Ovary (tissue), 9 donors: ENCODE results near the gene HCRTR1. TPM values are rescaled to one million over a fixed set of nuclear protein-coding genes. Genes with fewer than 3 reads are reported as not detected.

Source experiments
- DNase-seq, 5 donors: peaks; one replicate each; pipeline ENCODE4 v3.0.0-alpha.2; 2019 to 2020
- H3K27ac ChIP-seq, 2 donors: fragments of 200-600 bp; one replicate each; pipeline versions ENCODE4 v1.5.1 to v1.8.0; 2019 to 2022
- H3K27me3 ChIP-seq: fragments of 200-600 bp; one replicate; pipeline ENCODE4 v1.8.0; 2022
- H3K36me3 ChIP-seq: fragments of 200-600 bp; sonication (generic); one replicate; pipeline ENCODE4 v1.5.1; 2019
- H3K4me1 ChIP-seq: one replicate; pipeline ENCODE4 v1.8.1; 2013; ENCODE audit warnings: mild to moderate bottlenecking, moderate library complexity; ENCODE audit not compliant: insufficient read depth
- H3K4me3 ChIP-seq: fragments of 200-600 bp; sonication (generic); one replicate; pipeline ENCODE4 v1.5.1; 2017
- H3K9me3 ChIP-seq, 2 donors: fragments of 200-600 bp in 1 of 2; sonication (generic) in 1 of 2; one replicate each; pipeline versions ENCODE4 v1.5.1 to v1.8.1; 2013 to 2019; ENCODE audit warnings: mild to moderate bottlenecking in 1 of 2, moderate library complexity in 1 of 2
- CTCF ChIP-seq, 3 donors: fragments of 450-650 bp in 2 of 3; fragments of 200-600 bp in 1 of 3; IDR thresholded peaks; one replicate each; pipeline versions ENCODE4 v1.5.1 to v1.8.0; 2016 to 2022; ENCODE audit warnings: antibody characterized with exemption in 3 of 3, mild to moderate bottlenecking in 1 of 3
- EP300 ChIP-seq: sonication (generic); formaldehyde crosslinking; IDR thresholded peaks from one replicate; pipeline ENCODE4 v1.6.1; 2017; ENCODE audit warnings: antibody characterized with exemption
- POLR2A ChIP-seq: fragments of 450-650 bp; IDR thresholded peaks from one replicate; pipeline ENCODE4 v1.6.1; 2017; ENCODE audit warnings: antibody characterized with exemption, mild to moderate bottlenecking, moderate library complexity
- WGBS, 3 donors: extraction: QIAGEN DNeasy Blood & Tissue Kit in 1 of 3; methylation state at CpG; one replicate each; pipeline versions ENCODE4 v1.1.5 to v1.1.7; 2013 to 2017; 5-methylcytosine and 5-hydroxymethylcytosine counted together
- intact Hi-C, 4 donors: fragments of 100-400 bp; cut with DNase I; formaldehyde crosslinking; loops; one replicate each; pipeline versions ENCODE4 v1.11.0 to v1.15.1; 2022 to 2023
- polyA plus RNA-seq, 2 donors: library from polyadenylated mRNA; stranded (reverse); fragments of 200-250 nt in 1 of 2; fragments of 350-450 nt in 1 of 2; fragmentation: Illumina TruSeq in 1 of 2; extraction: RNeasy Lipid Tissue Mini Kit (QIAGEN cat#74804) in 1 of 2; gene quantifications; one replicate each; pipeline ENCODE4 v1.2.3, GENCODE V29; 2013 to 2014
- total RNA-seq, 7 donors: library from RNA; depleted of rRNA in 2 of 7; stranded (reverse); fragments of >200 nt in 2 of 7; fragmentation: NEBNext Ultra II Directional in 3 of 7; extraction: Animal tissue kit (Norgen Biotek cat#: 25700) in 3 of 7; gene quantifications; one replicate each; pipeline versions ENCODE4 v1.1.0 to v1.2.4, GENCODE V29; 2016 to 2023
- donor health status: DM: no; HTN: no; CAD: no; lungs with moderate emphysema.
- donor health status: DM: no; HTN: no; CAD: no.
- donor health status: Bipolar disorder and iron deficiency.
- donor health status: DM: yes; HTN: yes; CAD: no.
- donor health status: DM: no; HTN: no; CAD: no.
- donor health status: DM: yes; HTN: yes; CAD: no.

HCRTR1 gene
- total and polyA plus RNA-seq, 9 donors, result not detected

- intact Hi-C loops, result no loop called here
- no peak for DNase-seq
- no peaks in the 10 kb centered on the region for H3K36me3 ChIP-seq
- H3K4me1 ChIP-seq, result no peaks in the 10 kb centered on the region
- WGBS, 3 donors, result 92 to 93% (median 93%) methylated on average over 20 of the region's 20 CpGs
- H3K9me3 ChIP-seq, result no peaks in the 10 kb centered on the region
- TF ChIP-seq POLR2A, result no peak
- no peak overlapping the region for H3K27ac ChIP-seq
- H3K27me3 ChIP-seq, result no peaks in the 10 kb centered on the region
- no peak overlapping the region for H3K4me3 ChIP-seq
Observed at GRCh38 chr1:31620631-31621497, 3.4 kb downstream of the HCRTR1 start.

DNA sequence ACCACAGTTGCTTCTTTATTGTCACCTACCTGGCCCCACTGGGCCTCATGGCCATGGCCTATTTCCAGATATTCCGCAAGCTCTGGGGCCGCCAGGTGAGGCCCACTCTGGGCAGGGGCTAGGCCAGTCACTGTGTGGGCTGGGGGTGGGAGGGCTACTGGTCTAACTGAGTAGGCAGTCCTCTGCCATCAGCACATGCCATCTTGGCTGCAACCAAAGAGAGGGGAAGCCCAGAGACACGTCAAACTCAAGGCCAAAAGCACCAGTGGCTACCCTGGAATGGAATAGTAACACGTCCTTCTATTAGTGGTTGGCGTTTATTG lies 4.0 kb downstream of the HCRTR1 start:
- peaks cover 3% of the 10 kb centered on the region for H3K4me1 ChIP-seq
- H3K4me3 ChIP-seq, result no peak overlapping the region
- intact Hi-C loops, result no loop called here
- TF ChIP-seq POLR2A (no peak), CTCF (IDR thresholded peaks at IDR 0.05) (no peak), EP300 (no peak)
- H3K27ac ChIP-seq, result no peak overlapping the region
- H3K36me3 ChIP-seq, result no peaks in the 10 kb centered on the region
- no peaks in the 10 kb centered on the region for H3K9me3 ChIP-seq
- H3K27me3 ChIP-seq, result no peaks in the 10 kb centered on the region
- no peak for DNase-seq
- WGBS, 3 donors, result 87 to 93% (median 88%) methylated on average over 5 of the region's 5 CpGs

GRCh38 chr1:31621847-31622730 lies 4.6 kb downstream of the HCRTR1 start:
- no peak overlapping the region for H3K4me3 ChIP-seq
- H3K27ac ChIP-seq, result no peak overlapping the region
- no peaks in the 10 kb centered on the region for H3K9me3 ChIP-seq
- H3K4me1 ChIP-seq, result peaks cover 7% of the 10 kb centered on the region
- WGBS, 3 donors, result 75 to 77% (median 77%) methylated on average over 15 of the region's 15 CpGs
- TF ChIP-seq EP300 (no peak), POLR2A (no peak), CTCF (IDR thresholded peaks at IDR 0.05) (no peak)
- intact Hi-C loops, result no loop called here
- no peaks in the 10 kb centered on the region for H3K36me3 ChIP-seq
- DNase-seq, result no peak
- H3K27me3 ChIP-seq, result no peaks in the 10 kb centered on the region

DNA sequence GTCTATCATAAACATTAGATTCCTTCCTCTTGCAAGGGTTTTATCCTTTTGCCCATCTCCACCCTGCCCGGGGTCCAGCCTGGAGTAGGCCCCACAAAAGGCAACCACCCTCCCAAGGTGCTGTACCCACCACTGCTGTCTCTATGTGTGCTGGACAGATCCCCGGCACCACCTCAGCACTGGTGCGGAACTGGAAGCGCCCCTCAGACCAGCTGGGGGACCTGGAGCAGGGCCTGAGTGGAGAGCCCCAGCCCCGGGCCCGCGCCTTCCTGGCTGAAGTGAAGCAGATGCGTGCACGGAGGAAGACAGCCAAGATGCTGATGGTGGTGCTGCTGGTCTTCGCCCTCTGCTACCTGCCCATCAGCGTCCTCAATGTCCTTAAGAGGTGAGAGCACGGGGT lies 5.9 kb downstream of the HCRTR1 start:
- Histone ChIP-seq H3K27ac (no peak overlapping the region), H3K27me3 (no peaks in the 10 kb centered on the region), H3K4me1 (peaks cover 7% of the 10 kb centered on the region), H3K4me3 (no peak overlapping the region), H3K9me3 (no peaks in the 10 kb centered on the region), H3K36me3 (no peaks in the 10 kb centered on the region)
- 92 to 94% (median 93%) methylated on average over 12 of the region's 12 CpGs for WGBS, 3 donors
- no peak for DNase-seq
- TF ChIP-seq EP300 (no peak), POLR2A (no peak), CTCF (IDR thresholded peaks at IDR 0.05) (no peak)
- intact Hi-C loops, result no loop called here

DNA sequence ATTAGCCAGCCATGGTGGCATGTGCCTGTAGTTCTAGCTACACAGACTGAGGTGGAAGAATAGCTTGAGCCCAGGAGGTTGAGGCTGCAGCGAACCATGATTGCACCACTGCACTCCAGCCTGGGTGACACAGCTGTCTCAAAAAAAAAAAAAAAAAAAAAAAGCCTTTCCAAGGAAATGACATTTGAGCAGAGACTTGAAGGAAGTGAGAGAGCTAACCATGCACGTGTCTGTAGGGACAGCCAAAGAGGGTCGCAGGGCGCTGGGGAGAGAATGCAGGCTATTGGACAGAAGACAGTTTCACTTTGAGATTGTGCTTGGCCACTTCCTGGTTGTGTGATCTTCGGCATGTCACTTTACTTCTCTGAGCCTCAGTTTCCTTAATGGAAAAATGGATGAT lies 6.8 kb downstream of the HCRTR1 start:
- H3K4me1 ChIP-seq, result peaks cover 7% of the 10 kb centered on the region
- no peak overlapping the region for H3K4me3 ChIP-seq
- intact Hi-C loops, result no loop called here
- TF ChIP-seq POLR2A (no peak), EP300 (no peak), CTCF (IDR thresholded peaks at IDR 0.05) (no peak)
- no peak overlapping the region for H3K27ac ChIP-seq
- no peak for DNase-seq
- WGBS, 3 donors, result 84 to 92% (median 85%) methylated on average over 5 of the region's 5 CpGs
- no peaks in the 10 kb centered on the region for H3K27me3 ChIP-seq
- H3K9me3 ChIP-seq, result no peaks in the 10 kb centered on the region
- H3K36me3 ChIP-seq, result no peaks in the 10 kb centered on the region
